Ovary (tissue), 9 donors: ENCODE measurements around the gene DGKG. TPM values are rescaled to one million over a fixed set of nuclear protein-coding genes. Genes with fewer than 3 reads are reported as not detected.

ENCODE experiments used
- DNase-seq, 5 donors: peaks; one replicate each; pipeline ENCODE4 v3.0.0-alpha.2; 2019 to 2020
- H3K27ac ChIP-seq, 2 donors: fragments of 200-600 bp; one replicate each; pipeline versions ENCODE4 v1.5.1 to v1.8.0; 2019 to 2022
- H3K27me3 ChIP-seq: fragments of 200-600 bp; one replicate; pipeline ENCODE4 v1.8.0; 2022
- H3K36me3 ChIP-seq: fragments of 200-600 bp; sonication (generic); one replicate; pipeline ENCODE4 v1.5.1; 2019
- H3K4me1 ChIP-seq: one replicate; pipeline ENCODE4 v1.8.1; 2013; ENCODE audit warnings: mild to moderate bottlenecking, moderate library complexity; ENCODE audit not compliant: insufficient read depth
- H3K4me3 ChIP-seq: fragments of 200-600 bp; sonication (generic); one replicate; pipeline ENCODE4 v1.5.1; 2017
- H3K9me3 ChIP-seq, 2 donors: fragments of 200-600 bp in 1 of 2; sonication (generic) in 1 of 2; one replicate each; pipeline versions ENCODE4 v1.5.1 to v1.8.1; 2013 to 2019; ENCODE audit warnings: mild to moderate bottlenecking in 1 of 2, moderate library complexity in 1 of 2
- EP300 ChIP-seq: sonication (generic); formaldehyde crosslinking; IDR thresholded peaks from one replicate; pipeline ENCODE4 v1.6.1; 2017; ENCODE audit warnings: antibody characterized with exemption
- POLR2A ChIP-seq: fragments of 450-650 bp; IDR thresholded peaks from one replicate; pipeline ENCODE4 v1.6.1; 2017; ENCODE audit warnings: antibody characterized with exemption, mild to moderate bottlenecking, moderate library complexity
- WGBS, 3 donors: extraction: QIAGEN DNeasy Blood & Tissue Kit in 1 of 3; methylation state at CpG; one replicate each; pipeline versions ENCODE4 v1.1.5 to v1.1.7; 2013 to 2017; 5-methylcytosine and 5-hydroxymethylcytosine counted together
- intact Hi-C, 4 donors: fragments of 100-400 bp; cut with DNase I; formaldehyde crosslinking; loops; one replicate each; pipeline versions ENCODE4 v1.11.0 to v1.15.1; 2022 to 2023
- polyA plus RNA-seq, 2 donors: library from polyadenylated mRNA; stranded (reverse); fragments of 200-250 nt in 1 of 2; fragments of 350-450 nt in 1 of 2; fragmentation: Illumina TruSeq in 1 of 2; extraction: RNeasy Lipid Tissue Mini Kit (QIAGEN cat#74804) in 1 of 2; gene quantifications; one replicate each; pipeline ENCODE4 v1.2.3, GENCODE V29; 2013 to 2014
- total RNA-seq, 7 donors: library from RNA; depleted of rRNA in 2 of 7; stranded (reverse); fragments of >200 nt in 2 of 7; fragmentation: NEBNext Ultra II Directional in 3 of 7; extraction: Animal tissue kit (Norgen Biotek cat#: 25700) in 3 of 7; gene quantifications; one replicate each; pipeline versions ENCODE4 v1.1.0 to v1.2.4, GENCODE V29; 2016 to 2023
- TF ChIP-seq, protein P1 (sequence below), 3 donors: fragments of 450-650 bp in 2 of 3; fragments of 200-600 bp in 1 of 3; IDR thresholded peaks; one replicate each; pipeline versions ENCODE4 v1.5.1 to v1.8.0; 2016 to 2022; ENCODE audit warnings: antibody characterized with exemption in 3 of 3, mild to moderate bottlenecking in 1 of 3
- donor health status: DM: no; HTN: no; CAD: no; lungs with moderate emphysema.
- donor health status: DM: no; HTN: no; CAD: no.
- donor health status: Bipolar disorder and iron deficiency.
- donor health status: DM: yes; HTN: yes; CAD: no.
- donor health status: DM: no; HTN: no; CAD: no.
- donor health status: DM: yes; HTN: yes; CAD: no.

The DGKG gene
- total and polyA plus RNA-seq, 9 donors: 1.0 to 7.0 (median 4.1) TPM

DNA sequence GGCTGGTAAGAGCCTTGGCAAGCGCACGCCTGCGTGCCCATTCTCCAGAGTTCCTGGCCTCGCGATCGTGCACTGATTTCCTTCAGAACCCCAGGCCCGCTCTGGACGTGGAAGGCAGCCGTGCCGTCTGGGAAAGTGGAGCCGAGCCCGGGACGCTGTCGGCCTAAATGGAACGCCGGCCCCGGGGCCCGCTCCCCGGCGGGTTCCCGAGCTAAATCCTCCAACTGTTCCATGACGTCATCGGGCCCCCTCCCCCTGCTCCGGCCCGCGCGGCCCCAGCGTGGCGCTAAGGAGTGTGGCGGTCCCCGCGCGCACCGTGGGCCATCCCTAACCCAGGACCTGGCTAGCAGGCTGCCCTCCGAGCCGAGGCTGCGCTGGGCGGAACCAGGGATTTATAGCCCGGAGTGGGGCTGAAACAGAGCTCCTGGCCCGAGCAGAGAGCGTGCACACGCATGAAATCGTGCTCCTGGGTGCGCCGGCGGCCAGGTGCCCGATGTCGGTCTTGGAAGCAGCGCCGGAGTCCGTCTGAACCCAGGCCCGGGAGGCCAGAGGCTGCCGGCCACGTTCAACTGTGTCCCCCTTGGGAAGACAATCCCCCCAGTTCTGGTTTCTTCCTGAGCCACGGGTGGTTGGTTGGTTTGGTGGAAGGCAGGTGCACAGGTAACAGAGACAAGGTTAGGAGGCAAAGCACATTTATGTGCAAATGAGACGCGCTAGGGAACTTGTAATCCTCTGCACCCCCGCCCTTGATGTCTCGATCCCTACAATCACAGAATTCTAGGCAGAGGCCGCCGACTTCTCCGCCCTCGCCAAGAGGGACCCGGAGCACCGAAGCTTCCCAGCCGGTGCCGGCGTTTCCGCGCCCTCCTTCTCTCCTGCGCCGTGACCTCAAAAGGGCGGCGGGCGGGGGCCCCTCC is 168.2 kb downstream of the DGKG start:
- H3K4me1 ChIP-seq: no peaks in the 10 kb centered on the region
- H3K27me3 ChIP-seq: no peaks in the 10 kb centered on the region
- 3 to 7% (median 3%) methylated on average over 62 to 75 of the region's 75 CpGs for WGBS, 3 donors
- no peak overlapping the region for H3K27ac ChIP-seq
- no peaks in the 10 kb centered on the region for H3K9me3 ChIP-seq
- DNase-seq: peak in 1 of 5 donors; percentile 16
- TF ChIP-seq, protein P1, sequence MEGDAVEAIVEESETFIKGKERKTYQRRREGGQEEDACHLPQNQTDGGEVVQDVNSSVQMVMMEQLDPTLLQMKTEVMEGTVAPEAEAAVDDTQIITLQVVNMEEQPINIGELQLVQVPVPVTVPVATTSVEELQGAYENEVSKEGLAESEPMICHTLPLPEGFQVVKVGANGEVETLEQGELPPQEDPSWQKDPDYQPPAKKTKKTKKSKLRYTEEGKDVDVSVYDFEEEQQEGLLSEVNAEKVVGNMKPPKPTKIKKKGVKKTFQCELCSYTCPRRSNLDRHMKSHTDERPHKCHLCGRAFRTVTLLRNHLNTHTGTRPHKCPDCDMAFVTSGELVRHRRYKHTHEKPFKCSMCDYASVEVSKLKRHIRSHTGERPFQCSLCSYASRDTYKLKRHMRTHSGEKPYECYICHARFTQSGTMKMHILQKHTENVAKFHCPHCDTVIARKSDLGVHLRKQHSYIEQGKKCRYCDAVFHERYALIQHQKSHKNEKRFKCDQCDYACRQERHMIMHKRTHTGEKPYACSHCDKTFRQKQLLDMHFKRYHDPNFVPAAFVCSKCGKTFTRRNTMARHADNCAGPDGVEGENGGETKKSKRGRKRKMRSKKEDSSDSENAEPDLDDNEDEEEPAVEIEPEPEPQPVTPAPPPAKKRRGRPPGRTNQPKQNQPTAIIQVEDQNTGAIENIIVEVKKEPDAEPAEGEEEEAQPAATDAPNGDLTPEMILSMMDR (IDR thresholded peaks at IDR 0.05): no peak
- no peak for TF ChIP-seq EP300
- no peak for TF ChIP-seq POLR2A
- H3K36me3 ChIP-seq: no peaks in the 10 kb centered on the region
- no peak overlapping the region for H3K4me3 ChIP-seq
- intact Hi-C loops: no loop called here

DNA sequence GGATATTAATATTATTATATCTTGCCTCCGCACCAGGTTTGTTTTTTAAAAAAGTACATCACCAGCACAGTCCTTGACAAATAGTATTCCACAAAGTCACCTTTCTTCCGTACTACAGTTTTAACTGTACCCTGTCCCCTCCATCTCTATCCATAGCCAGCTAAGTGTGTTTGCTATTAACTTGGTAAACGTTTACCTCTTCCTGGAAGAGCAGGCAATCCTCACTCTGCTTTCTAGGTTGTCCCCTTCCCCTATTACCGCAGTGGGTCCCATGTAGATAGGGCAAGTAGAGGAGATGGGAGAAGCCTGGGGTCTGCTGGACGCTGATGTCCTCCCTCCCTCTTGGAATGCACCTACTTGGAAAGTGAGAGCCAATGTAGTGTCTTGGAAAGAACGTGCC is 169.2 kb downstream of the DGKG start:
- no peak for DNase-seq
- no peaks in the 10 kb centered on the region for H3K36me3 ChIP-seq
- H3K4me3 ChIP-seq: no peak overlapping the region
- no peaks in the 10 kb centered on the region for H3K9me3 ChIP-seq
- WGBS, 3 donors: 59 to 72% (median 64%) methylated on average over 6 of the region's 6 CpGs
- H3K4me1 ChIP-seq: no peaks in the 10 kb centered on the region
- intact Hi-C loops: no loop called here
- TF ChIP-seq EP300 (no peak), POLR2A (no peak)
- TF ChIP-seq, protein P1 (IDR thresholded peaks at IDR 0.05): no peak
- H3K27ac ChIP-seq: no peak overlapping the region
- no peaks in the 10 kb centered on the region for H3K27me3 ChIP-seq

- DNase-seq: no peak
- H3K36me3 ChIP-seq: no peaks in the 10 kb centered on the region
Measured at GRCh38 chr3:186189492-186189891, 172.5 kb downstream of the DGKG start.

DNA sequence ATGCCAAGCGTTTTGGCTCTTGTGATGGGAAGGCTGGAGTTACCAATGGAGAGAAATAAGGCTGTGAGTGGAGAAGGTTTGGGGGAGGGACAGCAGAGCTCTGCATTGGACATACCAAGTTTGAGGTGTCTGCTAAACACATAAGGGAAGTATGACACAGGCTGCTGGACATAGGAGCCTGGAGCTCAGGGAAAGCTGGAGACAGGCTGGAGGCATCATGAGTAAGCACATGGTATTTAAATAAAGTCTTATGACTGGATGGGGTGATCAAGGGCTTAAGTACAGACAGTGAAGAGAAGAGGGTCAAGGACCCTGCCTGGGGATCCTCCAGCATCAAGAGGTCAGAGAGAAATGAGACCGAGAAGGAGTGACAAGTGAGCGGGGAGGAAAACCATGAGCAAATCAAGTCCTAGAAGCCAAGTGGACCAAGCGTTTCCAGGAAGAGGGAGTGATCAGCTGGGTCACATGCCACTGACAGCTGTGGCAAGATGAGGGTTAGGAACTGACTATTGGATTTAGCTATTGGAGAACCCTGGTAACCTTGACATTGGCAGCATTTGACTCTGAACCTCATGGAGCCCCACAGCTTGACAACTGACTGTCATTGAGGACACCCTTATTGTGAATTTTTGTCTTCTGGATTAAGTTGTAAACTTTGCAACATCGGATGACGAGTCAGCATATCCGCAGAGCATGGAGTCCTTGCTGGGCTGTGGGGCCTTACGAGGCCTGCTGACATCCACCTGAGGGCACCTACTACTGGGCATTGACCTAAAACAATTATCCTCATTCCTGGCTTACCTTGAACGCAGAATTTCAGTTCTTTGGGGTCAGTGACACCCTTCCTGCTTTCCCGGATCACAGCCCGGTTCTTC is 174.4 kb downstream of the DGKG start:
- no peaks in the 10 kb centered on the region for H3K36me3 ChIP-seq
- DNase-seq: no peak
- no peak overlapping the region for H3K27ac ChIP-seq
- WGBS, 3 donors: 71 to 87% (median 73%) methylated on average over 11 of the region's 11 CpGs
- no peaks in the 10 kb centered on the region for H3K9me3 ChIP-seq
- no peaks in the 10 kb centered on the region for H3K4me1 ChIP-seq
- intact Hi-C loops: loop anchor here in 1 of 4 donors (2.0 kb wide), 1 partner anchor 57 kb away; no protein-coding TSS in a partner anchor
- TF ChIP-seq EP300: no peak
- TF ChIP-seq, protein P1 (IDR thresholded peaks at IDR 0.05): no peak
- no peak for TF ChIP-seq POLR2A
- no peaks in the 10 kb centered on the region for H3K27me3 ChIP-seq
- H3K4me3 ChIP-seq: no peak overlapping the region

More at GRCh38 chr3:186189492-186189891, 172.5 kb downstream of the DGKG start:
- WGBS, 3 donors: 72 to 77% (median 73%) methylated on average over 2 of the region's 2 CpGs
- Histone ChIP-seq H3K4me1 (no peaks in the 10 kb centered on the region), H3K27ac (no peak overlapping the region), H3K27me3 (no peaks in the 10 kb centered on the region), H3K4me3 (no peak overlapping the region), H3K9me3 (no peaks in the 10 kb centered on the region)
- intact Hi-C loops: no loop called here
- TF ChIP-seq POLR2A: no peak
- TF ChIP-seq, protein P1 (IDR thresholded peaks at IDR 0.05): no peak
- no peak for TF ChIP-seq EP300
